Activated CD8-positive, alpha-beta memory T cell treated with anti-CD3 and anti-CD28 coated beads for 24 hours (primary cell): ENCODE results near the gene OR1M1.

Experiments
- DNase-seq: peaks from one replicate; pipeline ENCODE4 v3.0.0-alpha.2; 2020

OR1M1 gene

DNA sequence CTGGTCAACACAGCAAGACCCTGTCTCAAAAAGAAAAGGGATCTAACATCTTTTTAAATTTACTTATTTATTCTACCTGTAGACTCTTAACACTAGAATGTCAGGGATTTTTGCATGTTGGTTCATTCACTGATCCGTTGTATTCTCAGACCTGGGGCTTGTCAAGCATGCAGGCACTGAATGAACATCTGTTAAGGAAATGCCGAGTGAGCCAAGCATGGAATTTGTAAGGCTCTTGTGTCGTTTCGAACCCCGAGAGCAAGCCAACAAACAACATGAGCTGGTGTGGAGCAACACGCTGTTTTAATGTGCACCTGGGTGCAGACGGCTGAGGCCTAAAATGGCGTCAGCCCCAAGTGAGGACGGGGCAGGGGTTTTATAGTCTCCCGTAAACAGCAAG is 10.0 kb upstream of the OR1M1 start:
- DNase-seq = no peak

DNA sequence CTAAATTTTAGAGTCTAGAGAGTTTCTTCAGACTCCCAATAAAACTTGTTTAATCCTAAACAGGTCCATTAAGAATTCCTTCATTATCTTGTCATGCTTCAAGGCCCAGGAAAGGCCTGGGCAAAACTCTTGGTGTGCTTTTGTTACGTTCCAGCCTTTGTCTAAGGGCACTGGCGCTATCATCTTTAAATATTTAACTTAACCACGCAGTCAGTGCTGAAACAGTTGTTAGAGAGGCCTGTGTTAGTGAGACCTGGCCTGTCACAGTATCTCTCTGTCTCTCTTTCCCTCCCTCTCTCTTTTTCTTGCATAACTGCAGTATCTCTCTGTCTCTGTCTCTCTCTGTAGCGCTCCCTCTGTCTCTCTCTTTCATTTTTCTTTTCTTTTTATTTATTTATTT is 8.2 kb upstream of the OR1M1 start:
- no peak for DNase-seq

DNA sequence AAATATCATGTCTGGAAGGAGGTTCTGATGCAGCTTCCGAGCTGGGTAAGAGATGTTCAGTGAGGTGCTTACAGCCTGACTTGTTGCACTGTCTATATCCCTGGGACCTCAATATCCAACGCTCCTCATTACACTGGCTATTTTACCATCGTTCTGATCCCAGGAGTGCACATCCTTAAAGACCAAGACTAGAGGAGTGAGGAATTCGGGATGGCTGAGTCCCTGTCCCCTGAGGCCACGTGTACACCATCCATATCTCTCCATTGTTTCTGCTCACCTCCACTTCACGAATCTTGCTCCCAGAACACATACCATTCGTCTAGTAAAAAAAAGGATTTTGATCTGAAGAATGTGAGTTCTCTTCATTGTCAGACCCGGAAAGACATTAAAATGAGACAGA is 20.5 kb downstream of the OR1M1 start, which contains the start of gene OR7G2:
TSS of gene OR7G2 (minus strand) at position 101 of the 400 bp plus-strand sequence. CDS start 4,232 bp downstream, outside the sequence.
- DNase-seq = no peak

DNA sequence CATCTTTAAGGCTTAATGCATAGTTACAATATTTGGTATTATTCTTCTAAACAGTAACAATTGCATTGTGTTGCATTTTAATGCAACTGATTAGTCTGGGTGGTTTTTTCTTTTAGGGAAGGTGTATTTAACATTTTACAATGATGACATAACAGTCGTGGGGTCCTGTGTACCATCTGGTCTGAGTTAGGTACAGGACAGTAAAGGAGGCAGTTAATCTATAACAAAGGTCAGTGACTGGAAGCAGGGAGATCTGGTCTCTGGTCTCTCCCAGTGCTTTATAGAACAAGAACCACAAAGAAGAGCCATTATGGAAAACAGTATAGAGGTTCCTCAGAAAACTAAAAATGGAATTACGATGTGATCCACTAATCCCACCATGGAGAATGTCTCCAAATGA is 23.1 kb downstream of the OR1M1 start:
- no peak for DNase-seq

DNA sequence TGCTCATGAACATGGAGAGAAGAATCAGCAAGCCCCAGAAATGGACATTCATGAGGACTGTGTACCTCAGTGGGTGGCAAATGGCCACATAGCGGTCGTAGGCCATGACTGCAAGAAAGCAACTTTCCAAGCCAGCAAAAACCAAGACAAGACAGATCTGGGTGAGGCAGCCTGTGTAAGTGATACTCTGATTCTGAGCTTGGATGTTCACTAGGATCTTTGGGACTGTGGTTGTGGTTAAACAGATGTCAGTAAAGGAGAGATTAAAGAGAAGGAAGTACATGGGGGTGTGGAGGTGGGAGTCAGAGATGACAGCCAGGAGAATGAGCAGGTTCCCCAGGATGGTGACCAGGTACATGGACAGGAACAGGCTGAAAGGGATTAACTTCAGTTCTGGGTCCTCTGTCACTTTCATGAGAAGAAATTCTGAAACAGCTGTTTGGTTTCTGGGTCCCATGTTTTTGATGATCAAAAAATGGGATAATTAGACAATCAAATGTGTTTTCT is 28.5 kb downstream of the OR1M1 start, which contains the start of gene OR7G1:
TSS of gene OR7G1 (minus strand) at position 457 of the 507 bp plus-strand sequence. CDS start at position 457, 0 bp downstream.
- no peak for DNase-seq

DNA sequence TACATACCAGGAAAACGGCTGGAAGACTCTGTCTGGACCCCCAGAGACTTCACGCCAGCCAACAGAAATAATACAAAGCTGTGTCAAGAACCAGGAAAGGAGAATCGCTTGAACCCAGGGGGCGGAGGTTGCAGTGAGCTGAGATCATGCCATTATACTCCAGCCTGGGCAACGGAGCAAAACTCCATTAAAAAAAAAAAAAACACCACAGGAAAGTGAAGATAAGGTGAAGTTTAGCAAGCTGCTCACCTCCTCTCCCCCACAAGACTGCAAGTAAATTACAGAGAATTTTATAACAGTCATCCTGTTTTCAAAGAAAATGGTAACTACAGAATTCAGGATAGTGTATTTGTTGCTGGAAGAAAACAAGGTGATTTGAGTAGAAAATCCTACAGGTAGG is 29.7 kb downstream of the OR1M1 start:
- no peak for DNase-seq

DNA sequence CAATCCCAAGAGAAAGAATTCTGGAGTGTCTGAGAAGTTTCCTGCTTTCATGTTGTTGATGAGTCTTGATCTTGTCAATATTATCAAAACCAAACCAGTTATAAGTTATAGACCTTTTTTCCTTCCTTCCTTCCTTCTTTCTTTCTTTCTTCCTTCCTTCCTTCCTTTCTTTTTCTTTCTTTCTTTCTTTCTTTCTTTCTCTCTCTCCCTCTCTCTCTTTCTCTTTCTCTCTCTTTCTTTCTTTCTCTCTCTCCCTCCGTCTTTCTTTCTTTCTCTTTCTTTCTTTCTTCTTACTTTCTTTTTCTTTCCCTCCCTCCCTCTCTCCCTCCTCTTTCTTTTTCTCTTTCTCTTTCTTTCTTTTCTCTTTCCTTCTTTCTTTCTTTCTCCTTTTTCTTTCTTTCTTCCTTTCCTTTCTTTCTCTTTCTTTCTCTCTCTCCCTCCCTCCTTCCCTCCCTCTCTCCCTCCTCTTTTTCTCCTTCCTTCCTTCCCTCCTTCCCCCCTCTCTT is 40.1 kb downstream of the OR1M1 start, which contains the start of gene OR7G3:
TSS of gene OR7G3 (minus strand) at position 51 of the 506 bp plus-strand sequence. CDS start at position 51, 0 bp downstream.
- no peak for DNase-seq

DNA sequence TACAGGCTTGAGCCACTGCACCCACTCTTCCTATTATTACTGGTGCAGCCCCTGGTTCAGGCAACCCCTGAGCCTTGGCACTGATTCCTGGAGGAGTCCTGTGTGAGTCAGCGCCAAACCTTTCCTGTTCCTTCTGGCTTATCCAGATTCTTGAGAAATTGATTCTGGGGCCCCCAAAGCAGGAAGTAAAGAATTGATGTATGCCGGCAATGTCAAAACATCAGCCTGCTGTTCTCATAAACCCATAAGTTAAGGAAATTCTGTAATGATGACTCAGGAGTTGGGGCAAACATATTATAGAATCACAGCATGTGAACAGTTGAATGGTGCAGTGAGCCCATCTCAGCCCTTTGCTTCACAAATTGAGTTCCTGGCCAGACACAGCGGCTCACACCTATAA is 41.3 kb downstream of the OR1M1 start:
- no peak for DNase-seq

DNA sequence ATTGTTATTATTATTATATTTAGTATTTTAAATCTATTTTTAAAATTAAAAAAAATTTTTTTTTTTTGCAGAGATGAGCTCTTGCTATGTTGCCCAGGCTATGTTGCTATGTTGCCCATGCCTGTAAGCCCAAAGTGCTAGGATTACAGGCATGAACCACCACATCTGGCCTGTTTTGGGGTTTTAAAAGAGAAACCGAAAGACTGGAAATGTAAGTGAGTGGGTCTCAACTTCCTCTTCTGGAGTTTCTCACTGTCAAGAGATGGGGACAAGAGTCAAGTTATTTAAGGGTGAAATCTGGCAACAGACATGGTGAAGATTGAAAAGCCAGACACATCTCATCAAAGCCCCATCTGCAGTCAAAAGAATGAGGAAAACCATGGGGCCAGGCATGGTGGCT is 44.1 kb downstream of the OR1M1 start:
- no peak for DNase-seq

DNA sequence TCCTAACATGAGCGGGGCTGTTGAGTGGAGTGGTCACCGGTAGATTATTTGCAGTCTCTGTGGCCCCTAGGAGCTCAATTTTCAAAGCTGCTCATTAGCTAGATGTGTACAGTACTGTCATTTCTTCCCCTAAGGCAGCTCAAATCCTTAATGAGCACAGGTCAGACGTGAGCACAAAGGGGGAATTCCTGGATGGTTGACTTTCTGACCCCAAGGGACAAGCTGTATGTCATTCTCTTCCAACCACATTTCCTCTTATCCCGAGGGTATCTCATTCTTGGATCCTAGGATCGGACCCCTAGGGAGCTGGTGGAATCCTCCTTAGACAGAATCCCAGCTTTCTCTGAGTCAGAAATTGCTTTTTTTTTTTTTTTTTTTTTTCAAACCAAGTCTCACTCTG is 45.6 kb downstream of the OR1M1 start:
- DNase-seq = no peak

DNA sequence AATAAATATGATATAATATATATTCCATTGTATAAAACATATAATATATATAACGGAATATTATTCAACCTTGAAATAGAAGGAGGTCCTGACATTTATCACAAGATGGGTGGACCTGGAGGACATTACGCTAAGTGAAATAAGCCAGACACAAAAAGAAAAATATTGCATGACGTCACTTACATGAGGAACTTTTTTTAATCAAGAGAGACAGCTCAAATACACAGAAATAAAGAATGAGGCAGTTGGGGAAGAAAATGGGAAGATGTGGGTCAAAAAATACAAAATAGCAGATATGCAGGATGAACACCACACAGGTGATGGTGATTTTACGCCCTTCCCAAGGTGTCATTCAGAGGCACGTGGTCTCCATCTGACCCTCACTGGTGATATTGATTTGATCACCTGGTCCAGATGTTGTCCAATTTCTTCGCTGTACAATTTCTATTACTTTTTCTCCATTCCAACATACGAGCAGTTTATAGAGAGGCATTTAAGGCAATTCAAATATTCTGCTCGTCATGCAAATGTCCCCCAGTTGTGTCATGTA is 52.8 kb downstream of the OR1M1 start:
- DNase-seq = no peak

DNA sequence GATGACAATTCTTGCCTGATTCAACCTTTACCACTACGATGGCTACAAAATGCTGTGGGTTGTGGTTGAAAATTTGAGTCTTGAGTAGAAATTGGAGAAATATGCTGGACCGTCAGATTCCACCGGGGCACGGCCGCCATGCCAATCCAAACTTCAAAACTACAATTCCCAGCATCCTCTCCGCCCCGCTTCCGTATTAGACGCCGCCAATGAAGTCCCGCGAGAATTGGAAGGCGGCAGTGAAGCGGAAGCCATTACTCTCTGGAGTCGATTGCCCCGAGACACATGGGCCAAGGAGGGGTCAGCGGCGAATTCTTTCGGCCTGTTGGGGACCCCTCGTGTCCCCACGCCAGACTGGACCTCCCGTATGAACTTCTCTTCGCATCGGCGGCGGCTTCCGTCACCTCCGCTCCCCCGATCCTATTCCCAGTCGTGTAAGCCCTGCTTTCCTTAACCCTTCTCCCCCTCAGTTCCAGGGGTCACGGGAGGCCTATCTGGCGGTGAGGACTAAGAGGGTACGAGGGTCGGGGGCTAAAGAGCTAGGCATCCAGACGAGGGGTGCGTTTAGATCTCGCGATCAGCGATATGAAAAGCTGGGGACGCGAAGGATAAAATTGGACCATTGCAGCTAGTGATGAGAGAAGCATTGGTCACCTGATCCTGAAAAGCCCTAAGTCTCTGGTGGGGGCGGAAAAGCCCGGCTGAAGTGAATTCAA is 53.5 kb downstream of the OR1M1 start, which contains the start of gene ZNF317:
TSS of gene ZNF317 (plus strand) at position 239 of the 716 bp plus-strand sequence. CDS start 15,620 bp downstream, outside the sequence.
- DNase-seq = peak; percentile 93

DNA sequence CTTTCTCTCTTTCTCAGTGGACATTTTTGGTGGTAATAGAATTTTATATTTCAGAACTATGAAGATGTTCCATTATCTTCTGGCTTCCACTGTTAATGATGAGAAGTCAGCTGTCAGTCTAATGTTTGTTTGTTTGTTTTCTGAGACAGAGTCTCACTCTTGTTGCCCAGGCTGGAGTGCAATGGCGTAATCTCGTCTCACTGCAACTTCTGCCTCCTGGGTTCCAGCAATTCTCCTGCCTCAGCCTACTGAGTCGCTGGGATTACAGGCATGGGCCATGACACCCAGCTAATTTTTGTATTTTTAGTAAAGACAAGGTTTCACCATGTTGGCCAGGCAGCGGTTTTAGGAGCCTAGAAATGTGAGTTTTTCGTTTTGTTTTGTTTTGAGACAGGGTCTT is 58.1 kb downstream of the OR1M1 start:
- no peak for DNase-seq
